GM12801 (cell line): Measurements from ENCODE around the gene UPF1.

Experiments
- CTCF ChIP-seq: IDR thresholded peaks from one replicate; pipeline ENCODE4 v1.5.1; 2011; ENCODE audit warnings: control low read depth; ENCODE audit not compliant: insufficient read length; ENCODE audit errors: extremely low read depth

Gene UPF1

GRCh38 chr19:18910801-18911436 is 79.2 kb downstream of the UPF1 start:
- TF ChIP-seq CTCF = no peak

- no peak for TF ChIP-seq CTCF
These were observed 81.2 kb downstream of the UPF1 start for GRCh38 chr19:18912933-18913332.

GRCh38 chr19:18913466-18913865 is 81.7 kb downstream of the UPF1 start:
- no peak for TF ChIP-seq CTCF

- no peak for TF ChIP-seq CTCF
These were observed 83.9 kb downstream of the UPF1 start for GRCh38 chr19:18915639-18916038.
